H1 (cell line): ENCODE results near the gene TDRD6. TPM values are rescaled to one million over a fixed set of nuclear protein-coding genes. Genes with fewer than 3 reads are reported as not detected.

Source experiments
- EP300 ChIP-seq, 2 experiments: IDR thresholded peaks; 1 replicate in 1 of 2; 2 replicates in 1 of 2; pipeline ENCODE4 v1.6.1; 2011 to 2012; ENCODE audit warnings: low read depth in 2 of 2, low read length in 2 of 2, mild to moderate bottlenecking in 2 of 2, borderline replicate concordance in 1 of 2, inconsistent platforms in 1 of 2, moderate library complexity in 1 of 2
- HDAC2 ChIP-seq, 2 experiments: fragments of 300-600 bp in 1 of 2; sonication (generic) in 1 of 2; IDR thresholded peaks; 2 replicates each; pipeline ENCODE4 v1.6.1; 2011 to 2012; ENCODE audit warnings: low read depth in 2 of 2, low read length in 2 of 2, mild to moderate bottlenecking in 2 of 2, moderate library complexity in 2 of 2, borderline replicate concordance in 1 of 2, inconsistent platforms in 1 of 2
- TEAD4 ChIP-seq: IDR thresholded peaks from 2 replicates; pipeline ENCODE4 v1.6.1; 2012; ENCODE audit warnings: low read depth, low read length, inconsistent platforms, mixed read lengths
- ZNF274 ChIP-seq: IDR thresholded peaks from 2 replicates; pipeline ENCODE4 v1.7.0; 2012; ENCODE audit warnings: low read length, borderline replicate concordance; ENCODE audit errors: extremely low read depth
- polyA plus RNA-seq, 7 experiments: library from polyadenylated mRNA; depleted of rRNA in 3 of 7; stranded (reverse) in 5 of 7; unstranded in 2 of 7; fragments of >200 nt in 5 of 7; fragments of 200-250 nt in 2 of 7; gene quantifications; 1 replicate in 5 of 7; 2 replicates in 1 of 7; 4 replicates in 1 of 7; pipeline versions ENCODE4 v1.2.1 to v1.2.3, GENCODE V29; 2011 to 2013; ENCODE audit warnings: missing spikeins in 2 of 7, mixed read lengths in 2 of 7
- total RNA-seq: library from RNA; stranded (reverse); fragmentation: NEBNext Ultra II Directional; extraction: Animal tissue kit (Norgen Biotek cat#: 25700); gene quantifications from 2 replicates; pipeline ENCODE4 v1.2.1, GENCODE V29; 2021

TDRD6 gene
- total and polyA plus RNA-seq, 2 of the 8 experiments (the other 6 are each of a cell fraction or from before 2014, with no cell fraction given) = 0.06 to 0.19 TPM

DNA sequence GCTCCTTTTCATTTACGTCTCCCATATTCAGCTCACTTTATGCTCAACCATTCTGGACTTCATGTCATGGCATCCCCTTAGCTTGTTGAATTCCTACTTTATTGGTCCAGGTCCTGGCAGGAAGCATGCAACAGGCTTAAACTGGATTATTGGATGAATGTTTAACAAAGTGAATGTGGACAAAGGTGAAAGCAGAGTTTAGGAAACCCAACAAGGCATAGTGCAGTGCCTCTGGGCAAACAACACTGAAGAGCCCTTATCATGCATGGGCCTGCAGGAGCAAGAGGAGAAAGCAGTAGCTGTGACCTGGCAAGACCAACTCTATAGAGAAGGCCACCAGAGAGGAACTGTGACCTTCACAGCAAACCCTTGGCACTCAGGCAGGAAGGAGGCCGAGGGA, 53.8 kb downstream of the TDRD6 start (continued):
- TF ChIP-seq ZNF274 (no peak), TEAD4 (no peak), HDAC2 (IDR thresholded peaks at IDR 0.05; ENCODE audit: borderline replicate concordance in 1 of 2, low read depth in 2 of 2, low read length in 2 of 2) (no peak), EP300 (IDR thresholded peaks at IDR 0.05; ENCODE audit: borderline replicate concordance in 1 of 2, low read depth in 2 of 2, low read length in 2 of 2) (no peak)
